ENCODE results near the gene ZNF831. TPM values are rescaled to one million over a fixed set of nuclear protein-coding genes. Genes with fewer than 3 reads are reported as not detected.

Gene ZNF831
- under 1 TPM; 0.06 to 0.10 TPM for total RNA-seq
- under 1 TPM in 1 of 2 donors, not detected in 1; 0.02 TPM for polyA plus RNA-seq (ENCODE audit: insufficient read length in 2 of 2)
- long read RNA-seq, donor 1 = 0 reads
- long read RNA-seq, donor 2 = 0 reads
- long read RNA-seq, donor 3 = 0 reads
- long read RNA-seq, donor 4 = 0 reads

DNA sequence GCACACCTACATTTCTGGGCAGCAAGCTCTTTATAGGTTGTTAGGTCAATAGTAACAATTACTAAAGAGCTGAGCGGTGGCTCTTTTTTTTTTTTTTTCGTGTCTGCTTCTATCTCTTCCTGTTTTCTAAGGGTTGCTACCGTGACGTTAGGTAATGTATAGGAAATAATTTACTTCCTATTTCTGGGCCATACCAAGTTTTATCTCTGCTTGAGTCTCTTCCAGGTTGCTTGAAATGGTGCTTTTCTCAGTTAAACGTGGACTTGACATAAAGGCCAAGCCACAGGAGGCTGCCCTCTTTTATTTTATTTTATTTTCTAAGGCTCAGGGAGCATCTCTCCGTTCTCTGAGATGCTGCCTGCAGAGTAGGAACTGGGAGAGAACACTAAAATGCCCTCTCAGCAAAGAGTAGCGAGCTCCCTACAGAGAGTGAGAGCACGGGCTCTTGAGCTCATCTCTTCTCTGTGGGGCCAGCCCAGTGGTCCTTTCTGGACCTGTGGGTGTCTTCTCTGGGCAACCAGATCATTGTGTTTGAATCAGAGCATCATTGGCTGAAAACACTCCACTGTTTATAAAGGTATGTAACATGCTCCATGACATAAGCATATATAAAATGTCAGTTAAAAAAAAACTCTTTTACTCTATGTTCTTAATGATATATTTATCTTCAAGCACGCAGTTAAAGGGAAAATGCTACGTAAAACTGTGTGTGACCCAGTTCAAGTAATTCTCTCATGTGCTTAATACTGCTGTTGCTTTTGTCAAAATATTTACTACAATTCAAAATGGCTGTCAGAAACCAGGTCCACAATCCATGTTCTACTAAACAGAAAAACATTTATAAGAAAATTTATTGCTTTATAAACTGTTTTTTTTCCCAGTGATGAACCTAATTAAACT lies at the start of gene ZNF831:
Gene ZNF831 (plus strand): TSS at position 191 of the 900 bp plus-strand sequence. CDS start 27,199 bp downstream, outside the sequence.
- WGBS (ENCODE audit: insufficient coverage) = 42% methylated on average over 3 of the region's 10 CpGs
- no peak for DNase-seq (ENCODE audit: low read depth in 4 of 6, low spot score in 6 of 6)
- no peak within 1 kb of the TSS for H3K27ac ChIP-seq (ENCODE audit: low read depth, low read length)
- peaks cover 3% of the 10 kb centered on the region for H3K4me1 ChIP-seq (ENCODE audit: control insufficient read depth, insufficient read depth, low read length)
- H3K36me3 ChIP-seq (ENCODE audit: control insufficient read depth, insufficient read depth, low read length) = no peaks in the 10 kb centered on the region
- no peaks in the 10 kb centered on the region for H3K9me3 ChIP-seq (ENCODE audit: control insufficient read depth, insufficient read depth, low read length)
- H3K27me3 ChIP-seq (ENCODE audit: control insufficient read depth, insufficient read depth, low read length) = no peaks in the 10 kb centered on the region
- no peak within 1 kb of the TSS for H3K4me3 ChIP-seq (ENCODE audit: low read depth, low read length)

DNA sequence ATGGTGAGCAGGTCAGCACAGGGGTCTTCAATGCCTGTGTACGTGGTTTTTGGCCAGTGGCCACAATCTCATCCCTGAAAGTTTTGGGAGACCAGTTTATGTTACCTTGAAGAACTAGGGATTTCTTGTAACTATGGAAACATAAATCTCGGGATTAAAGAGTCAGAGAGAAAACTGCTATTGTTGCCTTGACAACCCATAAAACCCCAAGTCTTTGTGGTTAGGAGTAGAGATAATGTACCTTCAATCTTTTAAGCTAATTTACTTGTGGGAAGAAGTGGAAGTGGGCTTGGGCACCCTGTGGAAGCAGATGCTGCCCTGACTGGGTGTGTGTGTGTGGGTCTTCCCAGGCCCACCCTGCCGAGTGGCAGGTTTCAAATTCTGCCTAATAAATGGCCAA lies 46.1 kb upstream of the ZNF831 start:
- Histone ChIP-seq H3K27ac (ENCODE audit: low read depth, low read length) (no peak overlapping the region), H3K4me1 (ENCODE audit: control insufficient read depth, insufficient read depth, low read length) (peaks cover 4% of the 10 kb centered on the region), H3K9me3 (ENCODE audit: control insufficient read depth, insufficient read depth, low read length) (no peaks in the 10 kb centered on the region), H3K27me3 (ENCODE audit: control insufficient read depth, insufficient read depth, low read length) (no peaks in the 10 kb centered on the region), H3K36me3 (ENCODE audit: control insufficient read depth, insufficient read depth, low read length) (no peaks in the 10 kb centered on the region), H3K4me3 (ENCODE audit: low read depth, low read length) (no peak overlapping the region)
- WGBS (ENCODE audit: insufficient coverage) = 68% methylated on average over 2 of the region's 3 CpGs
- peak in 2 of 6 donors; percentile 37 to 58 for DNase-seq (ENCODE audit: low read depth in 4 of 6, low spot score in 6 of 6)

DNA sequence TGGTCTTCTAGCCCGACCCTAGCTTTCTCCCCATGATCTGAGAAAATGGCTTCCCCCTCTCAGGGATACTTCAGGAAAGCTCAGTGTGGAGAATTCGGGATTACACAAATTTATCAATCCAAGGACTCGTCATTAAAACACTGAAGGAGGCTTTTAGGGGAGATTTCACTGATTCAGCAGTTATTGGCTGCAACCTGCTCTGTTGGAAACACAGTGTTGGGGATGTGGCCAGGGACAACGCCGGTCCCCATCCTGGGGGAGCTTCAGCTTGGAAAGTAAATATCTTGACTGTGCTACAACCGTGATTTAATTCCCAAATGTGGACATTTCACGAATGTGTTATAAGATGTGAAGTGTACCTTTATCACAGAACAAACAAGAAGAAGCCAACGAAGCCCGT lies 44.8 kb upstream of the ZNF831 start:
- no peaks in the 10 kb centered on the region for H3K36me3 ChIP-seq (ENCODE audit: control insufficient read depth, insufficient read depth, low read length)
- no peak overlapping the region for H3K27ac ChIP-seq (ENCODE audit: low read depth, low read length)
- H3K4me3 ChIP-seq (ENCODE audit: low read depth, low read length) = no peak overlapping the region
- H3K27me3 ChIP-seq (ENCODE audit: control insufficient read depth, insufficient read depth, low read length) = no peaks in the 10 kb centered on the region
- WGBS (ENCODE audit: insufficient coverage) = 45% methylated on average over 2 of the region's 9 CpGs
- H3K4me1 ChIP-seq (ENCODE audit: control insufficient read depth, insufficient read depth, low read length) = peaks cover 13% of the 10 kb centered on the region
- H3K9me3 ChIP-seq (ENCODE audit: control insufficient read depth, insufficient read depth, low read length) = no peaks in the 10 kb centered on the region
- no peak for DNase-seq (ENCODE audit: low read depth in 4 of 6, low spot score in 6 of 6)

DNA sequence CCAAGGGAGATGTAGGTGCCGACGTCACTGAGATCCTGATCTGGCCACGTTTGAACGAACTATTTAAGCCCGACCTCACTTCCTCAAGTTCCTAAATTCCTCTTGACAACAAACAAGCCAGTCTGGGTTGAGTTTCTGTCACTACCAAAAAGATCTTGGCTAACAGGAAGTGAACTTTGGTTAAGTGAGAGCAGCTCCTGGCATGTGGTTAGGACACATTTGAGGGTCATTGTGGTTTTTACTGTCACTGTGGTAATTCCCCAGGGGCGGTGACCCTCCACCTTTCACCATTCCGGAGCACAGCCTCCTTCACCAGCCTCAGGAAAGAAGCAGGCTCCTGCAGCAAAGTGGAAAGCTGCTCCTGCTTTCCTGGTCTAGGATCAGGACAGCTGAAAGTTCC lies 43.1 kb upstream of the ZNF831 start:
- Histone ChIP-seq H3K36me3 (ENCODE audit: control insufficient read depth, insufficient read depth, low read length) (no peaks in the 10 kb centered on the region), H3K4me3 (ENCODE audit: low read depth, low read length) (no peak overlapping the region), H3K27me3 (ENCODE audit: control insufficient read depth, insufficient read depth, low read length) (no peaks in the 10 kb centered on the region), H3K9me3 (ENCODE audit: control insufficient read depth, insufficient read depth, low read length) (no peaks in the 10 kb centered on the region), H3K4me1 (ENCODE audit: control insufficient read depth, insufficient read depth, low read length) (peaks cover 18% of the 10 kb centered on the region), H3K27ac (ENCODE audit: low read depth, low read length) (no peak overlapping the region)
- DNase-seq (ENCODE audit: low read depth in 4 of 6, low spot score in 6 of 6) = no peak
- WGBS (ENCODE audit: insufficient coverage) = 100% methylated on average over 5 of the region's 7 CpGs

DNA sequence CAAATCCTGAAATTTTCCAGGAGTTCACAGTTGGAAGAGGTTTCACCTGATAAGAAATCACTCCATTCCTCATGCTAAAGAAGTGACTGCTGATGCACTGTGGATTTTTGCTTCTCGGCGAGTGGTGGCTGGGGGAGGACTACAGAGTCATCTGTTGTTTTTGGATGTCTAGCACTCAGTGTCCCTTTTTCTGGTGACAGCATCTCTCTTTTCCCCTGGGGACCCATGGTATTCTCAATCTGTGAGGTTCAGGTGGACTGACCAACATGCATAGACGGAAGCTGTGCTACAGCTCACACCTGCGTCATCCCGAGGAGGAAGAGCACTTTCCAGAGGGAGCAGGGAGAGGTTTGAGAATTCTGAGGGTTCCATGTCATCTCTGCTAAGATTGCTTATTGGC lies 42.7 kb upstream of the ZNF831 start:
- Histone ChIP-seq H3K36me3 (ENCODE audit: control insufficient read depth, insufficient read depth, low read length) (no peaks in the 10 kb centered on the region), H3K27ac (ENCODE audit: low read depth, low read length) (no peak overlapping the region), H3K27me3 (ENCODE audit: control insufficient read depth, insufficient read depth, low read length) (no peaks in the 10 kb centered on the region), H3K4me1 (ENCODE audit: control insufficient read depth, insufficient read depth, low read length) (peaks cover 18% of the 10 kb centered on the region), H3K9me3 (ENCODE audit: control insufficient read depth, insufficient read depth, low read length) (no peaks in the 10 kb centered on the region), H3K4me3 (ENCODE audit: low read depth, low read length) (no peak overlapping the region)
- DNase-seq (ENCODE audit: low read depth in 4 of 6, low spot score in 6 of 6) = no peak
- 100% methylated on average over 4 of the region's 5 CpGs for WGBS (ENCODE audit: insufficient coverage)

DNA sequence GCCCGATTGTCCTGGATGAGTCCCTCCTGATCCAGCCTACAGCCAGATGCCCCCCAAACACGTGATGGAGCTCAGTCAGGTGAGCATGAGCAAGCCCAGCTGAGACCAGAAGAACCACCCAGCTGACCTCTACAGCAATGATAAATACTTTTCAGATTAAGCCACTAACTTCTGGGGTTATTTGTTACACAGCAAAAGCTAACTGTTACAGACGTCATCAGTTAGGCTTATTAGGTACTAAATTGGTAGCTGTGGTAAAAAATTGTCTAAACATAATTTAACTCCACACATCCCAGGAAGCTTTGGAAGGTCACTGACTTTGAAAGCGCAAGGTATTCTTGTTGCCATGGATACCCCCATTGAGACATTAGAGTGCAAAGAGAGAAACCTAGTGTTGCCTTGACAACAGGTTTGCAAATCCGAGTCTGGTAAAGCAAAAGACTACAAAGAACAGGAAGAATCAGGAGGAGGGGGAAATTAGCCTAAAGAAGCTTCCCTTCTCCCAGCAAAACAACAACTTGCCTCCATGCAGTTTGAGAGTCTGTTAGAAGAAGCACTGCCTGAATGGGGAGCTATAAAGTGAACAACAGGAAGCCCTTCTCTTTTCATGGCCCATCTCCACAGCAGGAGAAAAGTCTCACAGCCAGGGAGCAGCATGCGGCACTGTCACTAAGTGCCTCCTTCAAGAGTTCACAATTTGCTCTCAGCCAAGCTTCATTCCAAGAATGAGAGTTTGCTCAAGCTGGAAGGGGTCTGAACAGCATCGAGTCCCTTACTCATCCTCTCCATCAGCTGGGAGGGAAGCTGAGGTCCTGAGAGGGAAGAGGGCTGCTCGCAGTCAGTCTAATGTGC lies 41.7 kb upstream of the ZNF831 start:
- Histone ChIP-seq H3K27ac (ENCODE audit: low read depth, low read length) (peak overlapping the region; percentile 57), H3K9me3 (ENCODE audit: control insufficient read depth, insufficient read depth, low read length) (no peaks in the 10 kb centered on the region), H3K27me3 (ENCODE audit: control insufficient read depth, insufficient read depth, low read length) (no peaks in the 10 kb centered on the region), H3K4me3 (ENCODE audit: low read depth, low read length) (no peak overlapping the region), H3K4me1 (ENCODE audit: control insufficient read depth, insufficient read depth, low read length) (peaks cover 18% of the 10 kb centered on the region), H3K36me3 (ENCODE audit: control insufficient read depth, insufficient read depth, low read length) (no peaks in the 10 kb centered on the region)
- DNase-seq (ENCODE audit: low read depth in 4 of 6, low spot score in 6 of 6) = peak in 4 of 6 donors; percentile 35 to 92 (median 50)
- WGBS (ENCODE audit: insufficient coverage) = 48% methylated on average over 3 of the region's 8 CpGs

DNA sequence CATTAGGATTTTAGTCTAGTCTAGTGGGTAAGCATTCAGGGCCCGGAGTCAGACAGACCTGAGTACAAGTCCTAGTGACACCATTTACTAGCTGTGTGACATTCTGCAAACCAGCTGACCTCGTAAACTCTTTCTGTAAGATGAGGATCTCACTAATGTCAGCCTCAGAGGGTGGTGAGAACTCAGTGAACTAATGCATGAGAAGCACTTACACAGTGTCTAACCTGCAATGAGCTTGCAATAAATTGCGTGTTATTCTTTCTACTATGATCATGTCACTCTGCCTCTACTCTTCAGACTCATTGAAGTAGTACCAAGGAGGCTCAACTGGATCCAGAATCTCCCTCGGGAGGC lies 41.1 kb upstream of the ZNF831 start:
- Histone ChIP-seq H3K4me3 (ENCODE audit: low read depth, low read length) (no peak overlapping the region), H3K9me3 (ENCODE audit: control insufficient read depth, insufficient read depth, low read length) (no peaks in the 10 kb centered on the region), H3K4me1 (ENCODE audit: control insufficient read depth, insufficient read depth, low read length) (peaks cover 18% of the 10 kb centered on the region), H3K36me3 (ENCODE audit: control insufficient read depth, insufficient read depth, low read length) (no peaks in the 10 kb centered on the region), H3K27me3 (ENCODE audit: control insufficient read depth, insufficient read depth, low read length) (no peaks in the 10 kb centered on the region), H3K27ac (ENCODE audit: low read depth, low read length) (no peak overlapping the region)
- no peak for DNase-seq (ENCODE audit: low read depth in 4 of 6, low spot score in 6 of 6)
- 55% methylated on average over 4 of the region's 4 CpGs for WGBS (ENCODE audit: insufficient coverage)

DNA sequence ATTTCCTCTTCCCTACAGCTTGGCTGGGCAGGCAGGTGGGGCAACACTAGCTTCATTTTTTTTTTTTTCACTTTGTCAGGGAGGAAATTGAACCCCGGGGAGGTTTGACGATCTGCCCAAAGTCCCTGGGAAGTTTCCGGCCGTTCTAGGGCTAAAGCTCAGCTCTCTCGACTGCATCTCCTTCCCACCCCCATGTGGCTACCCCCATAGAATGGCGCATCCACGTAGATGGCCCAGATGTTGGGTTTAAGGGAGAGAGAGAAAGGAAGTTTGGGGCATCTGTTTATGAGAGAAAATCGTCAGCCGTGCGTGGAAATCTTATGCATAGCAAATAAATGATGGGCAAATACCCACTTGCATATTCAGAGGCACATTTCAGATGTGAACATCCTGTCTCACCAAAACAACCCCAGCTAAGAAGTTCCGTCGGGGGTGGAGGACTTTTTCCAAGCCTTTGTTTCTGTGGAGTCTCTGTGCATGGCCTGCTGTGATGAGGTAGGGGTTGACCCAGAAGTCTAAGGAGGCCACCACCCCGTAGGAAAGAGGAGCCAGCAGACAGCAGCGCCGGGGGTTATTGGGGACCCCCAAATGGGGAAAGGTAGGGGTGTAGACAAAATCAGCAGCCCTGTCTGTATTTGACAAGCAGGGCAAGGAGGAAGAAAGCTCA lies 40.5 kb upstream of the ZNF831 start:
- no peak overlapping the region for H3K4me3 ChIP-seq (ENCODE audit: low read depth, low read length)
- H3K27ac ChIP-seq (ENCODE audit: low read depth, low read length) = no peak overlapping the region
- peaks cover 18% of the 10 kb centered on the region for H3K4me1 ChIP-seq (ENCODE audit: control insufficient read depth, insufficient read depth, low read length)
- H3K9me3 ChIP-seq (ENCODE audit: control insufficient read depth, insufficient read depth, low read length) = no peaks in the 10 kb centered on the region
- no peaks in the 10 kb centered on the region for H3K36me3 ChIP-seq (ENCODE audit: control insufficient read depth, insufficient read depth, low read length)
- no peak for DNase-seq (ENCODE audit: low read depth in 4 of 6, low spot score in 6 of 6)
- no peaks in the 10 kb centered on the region for H3K27me3 ChIP-seq (ENCODE audit: control insufficient read depth, insufficient read depth, low read length)
- WGBS (ENCODE audit: insufficient coverage) = 81% methylated on average over 3 of the region's 15 CpGs

DNA sequence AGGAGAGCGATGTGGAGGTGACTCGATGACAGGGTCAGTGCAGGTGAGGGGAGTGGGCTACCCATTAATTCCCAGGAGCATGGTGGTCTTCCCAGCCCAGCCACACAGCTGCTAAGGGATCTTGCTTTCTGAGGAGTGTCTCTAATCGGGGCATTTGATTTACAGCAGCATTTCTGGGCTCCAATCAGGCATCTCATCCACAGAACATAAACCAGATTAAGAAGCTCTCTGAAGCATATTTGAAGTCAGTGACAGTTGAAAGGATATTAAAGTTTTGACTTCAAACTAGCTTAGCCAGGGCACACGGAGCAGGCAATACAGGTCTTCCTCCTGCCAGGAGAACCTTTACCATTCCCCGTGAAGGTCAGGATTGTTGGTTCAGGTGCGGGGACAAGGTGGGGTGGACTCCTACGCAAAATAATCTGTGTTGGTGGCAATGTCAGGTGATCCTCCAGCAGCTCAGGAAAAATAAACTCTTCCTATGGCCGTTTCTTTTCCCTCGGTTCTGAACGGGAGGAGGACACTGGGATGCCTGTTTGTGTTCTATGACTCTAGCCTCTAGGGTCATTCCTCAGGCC lies 39.9 kb upstream of the ZNF831 start:
- H3K36me3 ChIP-seq (ENCODE audit: control insufficient read depth, insufficient read depth, low read length) = no peaks in the 10 kb centered on the region
- H3K9me3 ChIP-seq (ENCODE audit: control insufficient read depth, insufficient read depth, low read length) = no peaks in the 10 kb centered on the region
- no peak overlapping the region for H3K27ac ChIP-seq (ENCODE audit: low read depth, low read length)
- 66% methylated on average over 6 of the region's 10 CpGs for WGBS (ENCODE audit: insufficient coverage)
- peak in 1 of 6 donors; percentile 15 for DNase-seq (ENCODE audit: low read depth in 4 of 6, low spot score in 6 of 6)
- H3K27me3 ChIP-seq (ENCODE audit: control insufficient read depth, insufficient read depth, low read length) = no peaks in the 10 kb centered on the region
- H3K4me3 ChIP-seq (ENCODE audit: low read depth, low read length) = no peak overlapping the region
- peaks cover 18% of the 10 kb centered on the region for H3K4me1 ChIP-seq (ENCODE audit: control insufficient read depth, insufficient read depth, low read length)
